DOHH2 (cell line): ENCODE data around the gene SRCAP.

ENCODE experiments used
- H3F3A ChIP-seq: fragments of 200-600 bp; sonication (generic), shearing (Covaris generic); 2 replicates; pipeline ENCODE4 v1.6.0; 2016; ENCODE audit warnings: antibody characterized with exemption, mild to moderate bottlenecking; ENCODE audit not compliant: control insufficient read depth, insufficient read depth
- H3K27ac ChIP-seq: fragments of 200-600 bp; sonication (generic); 2 replicates; pipeline ENCODE4 v1.5.1; 2014; ENCODE audit warnings: low read depth, mild to moderate bottlenecking, low read length, moderate library complexity
- H3K27me3 ChIP-seq: fragments of 200-600 bp; sonication (generic); 2 replicates; pipeline ENCODE4 v1.6.1; 2014; ENCODE audit warnings: mild to moderate bottlenecking, low read length, mixed read lengths; ENCODE audit not compliant: control insufficient read depth
- H3K36me3 ChIP-seq: fragments of 200-600 bp; sonication (generic); 2 replicates; pipeline ENCODE4 v1.6.1; 2014; ENCODE audit warnings: mild to moderate bottlenecking, low read length, moderate library complexity, mixed read lengths; ENCODE audit not compliant: control insufficient read depth
- H3K4me1 ChIP-seq: fragments of 200-600 bp; sonication (generic); 2 replicates; pipeline ENCODE4 v1.6.1; 2014; ENCODE audit warnings: mild to moderate bottlenecking, low read length, mixed read lengths; ENCODE audit not compliant: control insufficient read depth
- H3K4me2 ChIP-seq: fragments of 200-600 bp; sonication (generic); 2 replicates; pipeline ENCODE4 v1.6.0; 2014; ENCODE audit warnings: mild to moderate bottlenecking, low read length, moderate library complexity
- H3K4me3 ChIP-seq: fragments of 200-600 bp; sonication (generic); 2 replicates; pipeline ENCODE4 v1.5.1; 2014; ENCODE audit warnings: mild to moderate bottlenecking, low read length, mixed read lengths
- H3K79me2 ChIP-seq: fragments of 200-600 bp; sonication (generic); 2 replicates; pipeline ENCODE4 v1.6.1; 2014; ENCODE audit warnings: mild to moderate bottlenecking, low read length, mixed read lengths; ENCODE audit not compliant: control insufficient read depth
- H3K9me2 ChIP-seq: fragments of 200-600 bp; sonication (generic); replicated peaks from 2 replicates; pipeline ENCODE4 v1.6.1; 2014; ENCODE audit warnings: mild to moderate bottlenecking, low read length, mixed read lengths; ENCODE audit not compliant: control insufficient read depth
- H3K9me3 ChIP-seq: fragments of 200-600 bp; sonication (generic); 2 replicates; pipeline ENCODE4 v1.6.1; 2014; ENCODE audit warnings: antibody characterized with exemption, low read length, mixed read lengths; ENCODE audit not compliant: control insufficient read depth, insufficient read depth
- H4K20me1 ChIP-seq: fragments of 200-600 bp; sonication (generic); 2 replicates; pipeline ENCODE4 v1.6.0; 2014; ENCODE audit warnings: low read depth, mild to moderate bottlenecking, antibody characterized with exemption, low read length, moderate library complexity; ENCODE audit not compliant: control insufficient read depth, insufficient read depth
- CTCF ChIP-seq: fragments of 200-600 bp; sonication (generic); IDR thresholded peaks from one replicate; pipeline ENCODE4 v1.5.1; 2014; ENCODE audit warnings: antibody characterized with exemption, mild to moderate bottlenecking, low read depth, low read length; ENCODE audit not compliant: poor library complexity, severe bottlenecking
- EZH2phosphoT487 ChIP-seq: fragments of 200-600 bp; sonication (generic); IDR thresholded peaks from 2 replicates; pipeline ENCODE4 v1.6.1; 2017; ENCODE audit warnings: borderline replicate concordance, mild to moderate bottlenecking, antibody characterized with exemption, low read length, moderate library complexity, mixed read lengths

Gene SRCAP

DNA sequence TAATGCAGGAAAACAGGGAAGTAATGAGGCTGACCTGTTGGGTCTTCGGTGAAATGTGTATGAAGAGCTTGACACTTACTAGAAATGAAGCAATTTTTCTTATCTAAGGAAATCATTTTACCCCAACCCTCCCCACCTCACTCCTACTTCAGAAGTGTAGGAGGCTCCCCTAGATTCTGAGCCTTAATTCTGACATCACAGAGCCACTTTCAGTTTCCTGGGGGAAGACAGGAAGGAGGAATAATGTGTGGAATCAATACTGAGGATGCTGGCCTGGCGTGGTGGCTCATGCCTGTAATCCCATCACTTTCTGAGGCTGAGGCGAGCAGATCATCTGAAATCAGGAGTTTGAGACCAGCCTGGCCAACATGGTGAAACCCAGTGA lies 20.4 kb upstream of the SRCAP start:
- TF ChIP-seq EZH2phosphoT487 (no peak), CTCF (no peak)
- no peak overlapping the region for H3K27ac ChIP-seq
- no peaks in the 10 kb centered on the region for H3K9me2 ChIP-seq
- H3K79me2 ChIP-seq = no peaks in the 10 kb centered on the region
- H3K4me3 ChIP-seq = no peak overlapping the region
- H3F3A ChIP-seq = no peaks in the 10 kb centered on the region
- no peaks in the 10 kb centered on the region for H3K36me3 ChIP-seq
- H3K27me3 ChIP-seq = no peaks in the 10 kb centered on the region
- H3K9me3 ChIP-seq = no peaks in the 10 kb centered on the region
- no peak overlapping the region for H3K4me2 ChIP-seq
- H3K4me1 ChIP-seq = peaks cover 10% of the 10 kb centered on the region
- H4K20me1 ChIP-seq = no peaks in the 10 kb centered on the region

- Histone ChIP-seq H3K4me3 (no peak overlapping the region), H3K36me3 (no peaks in the 10 kb centered on the region), H3K4me2 (no peak overlapping the region), H3K27ac (no peak overlapping the region), H3F3A (no peaks in the 10 kb centered on the region), H3K9me3 (no peaks in the 10 kb centered on the region), H4K20me1 (no peaks in the 10 kb centered on the region), H3K9me2 (no peaks in the 10 kb centered on the region), H3K4me1 (peaks cover 10% of the 10 kb centered on the region), H3K27me3 (no peaks in the 10 kb centered on the region), H3K79me2 (no peaks in the 10 kb centered on the region)
- TF ChIP-seq CTCF (no peak), EZH2phosphoT487 (no peak)
Measured at GRCh38 chr16:30680326-30680725, 18.6 kb upstream of the SRCAP start.

DNA sequence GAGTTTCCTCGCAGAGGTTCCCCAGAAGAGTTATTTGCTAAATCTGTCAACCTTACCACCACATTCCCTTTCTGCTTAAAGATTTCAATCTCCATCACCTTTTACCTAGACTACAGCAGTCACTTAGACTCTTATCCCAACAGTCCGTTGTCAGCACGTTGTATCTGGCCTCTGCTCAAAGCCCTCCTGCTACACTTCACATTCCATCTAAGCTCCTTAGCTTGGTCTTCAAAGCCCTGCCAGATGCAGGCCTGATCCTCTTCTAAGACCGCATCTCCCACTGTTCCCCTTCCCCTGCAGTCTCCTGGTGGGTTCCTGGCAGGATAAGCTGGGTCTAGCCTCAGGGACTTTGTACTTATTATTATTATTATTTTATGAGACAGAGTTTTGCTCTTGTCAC lies 10.3 kb upstream of the SRCAP start:
- Histone ChIP-seq H3K9me3 (no peaks in the 10 kb centered on the region), H3K9me2 (no peaks in the 10 kb centered on the region), H3K4me3 (no peak overlapping the region), H3K27me3 (no peaks in the 10 kb centered on the region), H3K27ac (no peak overlapping the region), H3K79me2 (no peaks in the 10 kb centered on the region), H3K36me3 (no peaks in the 10 kb centered on the region), H3K4me1 (peaks cover 9% of the 10 kb centered on the region), H4K20me1 (no peaks in the 10 kb centered on the region), H3F3A (no peaks in the 10 kb centered on the region), H3K4me2 (no peak overlapping the region)
- TF ChIP-seq EZH2phosphoT487 = no peak
- no peak for TF ChIP-seq CTCF

DNA sequence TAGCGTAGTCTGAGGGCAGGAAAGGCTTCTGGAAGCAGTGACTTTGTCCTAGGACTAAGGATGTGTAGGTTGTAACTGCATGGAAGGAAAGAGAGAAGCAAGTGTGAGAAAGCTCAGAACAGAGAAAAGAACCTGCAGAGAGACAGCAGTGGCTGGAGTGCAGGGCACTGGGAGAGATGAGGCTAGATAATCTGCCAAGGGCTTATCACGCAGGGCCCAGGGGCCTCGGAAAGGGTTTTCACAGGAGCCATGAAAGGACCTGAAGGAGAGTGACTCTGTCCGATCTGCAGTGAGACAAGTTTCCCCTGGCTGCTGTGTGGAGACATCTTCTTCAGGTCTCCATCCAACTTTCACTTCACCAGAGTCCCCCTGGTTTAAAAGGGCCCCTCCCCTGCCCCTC lies 7.1 kb upstream of the SRCAP start:
- TF ChIP-seq EZH2phosphoT487 (no peak), CTCF (no peak)
- Histone ChIP-seq H3K79me2 (no peaks in the 10 kb centered on the region), H3K4me2 (no peak overlapping the region), H3K27ac (no peak overlapping the region), H3K27me3 (no peaks in the 10 kb centered on the region), H3K4me3 (no peak overlapping the region), H4K20me1 (no peaks in the 10 kb centered on the region), H3K36me3 (no peaks in the 10 kb centered on the region), H3K9me2 (no peaks in the 10 kb centered on the region), H3K9me3 (no peaks in the 10 kb centered on the region), H3K4me1 (peaks cover 12% of the 10 kb centered on the region), H3F3A (no peaks in the 10 kb centered on the region)
